Inferior parietal cortex (tissue), 1 donor: ENCODE measurements around the gene C12orf75.
"Not testable (repeated sequence)": the region's sequence is repeated elsewhere in the genome, so short reads cannot be mapped to it uniquely, and the experiment has no call there.

Experiments
- DNase-seq: peaks from one replicate; pipeline ENCODE4 v3.0.0-alpha.2; 2016; ENCODE audit errors: extremely low spot score

The C12orf75 gene

GRCh38 chr12:105378911-105379310 lies 48.4 kb downstream of the C12orf75 start:
- no peak for DNase-seq

GRCh38 chr12:105382771-105383622 lies 52.5 kb downstream of the C12orf75 start:
- DNase-seq, result peak; percentile 80

DNA sequence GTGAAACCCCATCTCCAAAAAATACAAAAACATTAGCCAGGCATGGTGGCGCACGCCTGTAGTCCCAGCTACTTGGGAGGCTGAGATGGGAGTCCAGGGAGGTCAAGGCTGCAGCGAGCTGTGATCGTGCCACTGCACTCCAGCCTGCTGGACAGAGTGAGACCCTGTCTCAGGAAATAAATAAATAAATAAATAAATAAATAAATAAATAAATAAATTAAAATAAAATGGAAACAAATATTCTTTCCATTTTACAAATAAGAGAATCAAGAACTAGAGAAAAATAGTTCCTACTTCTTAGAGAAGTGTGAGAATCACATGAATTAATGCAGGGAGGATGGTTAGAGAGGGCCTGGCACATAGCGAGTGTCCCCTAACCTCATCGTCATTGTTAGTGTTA lies 53.7 kb downstream of the C12orf75 start:
- no peak for DNase-seq

- DNase-seq, result no peak
These were observed 54.5 kb downstream of the C12orf75 start for GRCh38 chr12:105384916-105385535.

DNA sequence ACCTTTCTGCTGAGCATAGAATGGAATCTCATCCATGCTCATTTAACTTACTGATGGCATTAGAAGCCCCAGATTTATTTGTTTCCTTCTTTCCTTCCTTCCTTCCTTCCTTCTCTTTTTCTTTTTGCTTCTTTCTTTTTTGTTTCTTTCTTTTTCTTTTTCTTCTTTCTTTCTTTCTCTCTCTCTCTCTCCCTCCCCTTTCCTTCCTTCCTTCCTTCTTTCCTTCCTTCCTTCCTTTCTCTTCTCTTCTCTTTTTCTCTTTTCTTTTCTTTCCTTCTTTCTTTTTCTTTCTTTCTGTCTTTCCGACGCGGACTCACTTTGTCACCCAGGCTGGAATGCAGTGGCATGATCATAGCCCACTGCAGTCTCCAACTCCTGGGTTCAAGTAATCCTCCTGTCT lies 55.9 kb downstream of the C12orf75 start:
- DNase-seq, result no peak

DNA sequence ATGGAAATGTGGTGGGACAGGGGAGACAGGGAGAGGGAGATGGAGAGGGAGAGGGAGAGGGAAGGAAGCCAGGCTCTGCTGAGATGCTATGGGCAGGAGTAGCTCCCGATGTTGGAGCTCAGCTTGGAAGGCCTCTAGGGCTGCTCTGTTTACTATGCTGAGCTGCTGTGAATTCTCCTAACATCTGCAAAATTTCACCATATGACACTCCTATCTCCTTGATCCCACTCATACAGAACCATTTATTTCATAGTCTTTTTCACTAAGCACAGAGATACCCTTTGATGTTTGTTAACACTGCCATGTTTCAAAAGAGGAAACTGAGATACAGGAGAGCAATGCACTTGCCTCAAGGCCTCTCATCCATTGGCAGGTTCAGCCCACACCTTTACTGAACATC lies 60.7 kb downstream of the C12orf75 start:
- DNase-seq, result no peak

DNA sequence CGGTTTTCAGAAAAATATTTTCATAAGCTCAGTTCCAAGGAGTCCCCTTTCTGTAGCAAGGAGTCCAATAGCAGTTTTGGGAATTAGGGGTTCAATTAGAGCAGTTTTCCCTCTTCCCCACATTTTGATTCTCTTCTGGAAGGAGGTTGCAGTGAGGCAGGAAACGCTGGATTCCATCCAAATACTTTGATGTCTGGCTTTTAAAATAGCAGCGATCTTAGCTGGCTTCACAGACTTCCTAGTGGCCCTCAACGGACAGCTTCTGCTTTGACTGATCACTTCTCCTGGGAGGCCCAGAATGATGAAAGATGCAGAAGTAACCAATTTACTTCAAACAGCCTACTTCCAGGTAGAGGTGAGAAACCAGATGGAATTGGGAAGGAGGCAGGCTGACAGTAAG lies 63.1 kb downstream of the C12orf75 start:
- DNase-seq, result no peak

GRCh38 chr12:105396024-105396423 lies 65.5 kb downstream of the C12orf75 start:
- no peak for DNase-seq

DNA sequence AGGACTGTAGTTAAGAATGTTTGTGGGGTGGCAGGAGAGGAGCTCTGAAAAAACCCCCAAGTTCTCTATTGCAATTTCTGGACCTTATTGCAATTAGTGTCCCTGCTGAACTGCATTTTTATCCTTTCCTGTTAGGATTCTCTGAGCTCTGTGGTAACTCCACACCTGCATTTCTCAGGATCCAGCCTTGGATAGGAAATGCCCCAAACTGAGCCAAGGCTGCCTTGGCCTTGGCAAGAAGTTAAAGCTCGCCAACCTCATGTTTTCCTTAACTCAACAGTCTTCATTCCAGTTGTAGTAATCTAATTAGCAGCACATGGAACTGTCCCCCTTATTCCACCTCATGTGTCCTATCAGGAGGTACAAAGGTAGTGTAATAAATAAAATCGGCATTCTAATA lies 66.5 kb downstream of the C12orf75 start:
- DNase-seq, result no peak

- no peak for DNase-seq
These were observed 68.4 kb downstream of the C12orf75 start for GRCh38 chr12:105398930-105399329.

GRCh38 chr12:105399428-105400081 lies 69.1 kb downstream of the C12orf75 start:
- no peak for DNase-seq

- DNase-seq, result no peak
These were observed 69.7 kb downstream of the C12orf75 start for GRCh38 chr12:105400227-105400626.

DNA sequence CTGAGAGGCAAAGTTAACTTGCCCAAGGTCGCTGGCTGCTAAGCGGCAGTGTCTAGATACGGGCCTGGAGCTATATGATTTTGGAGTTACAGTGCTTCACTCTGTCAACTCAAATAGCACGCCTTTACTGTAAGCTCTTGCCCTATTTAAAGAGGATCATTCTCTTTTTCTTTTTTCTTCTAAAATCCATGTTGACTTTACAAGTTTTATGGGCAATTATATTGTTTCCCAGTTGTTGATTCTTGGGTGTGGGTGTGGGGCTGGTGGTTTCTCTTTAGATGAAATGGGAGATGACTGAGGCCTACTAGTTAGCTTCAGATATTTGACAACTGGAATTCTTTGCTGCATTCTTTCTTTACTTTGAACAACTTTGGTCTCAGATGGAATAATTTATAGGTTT lies 70.7 kb downstream of the C12orf75 start:
- DNase-seq, result no peak

DNA sequence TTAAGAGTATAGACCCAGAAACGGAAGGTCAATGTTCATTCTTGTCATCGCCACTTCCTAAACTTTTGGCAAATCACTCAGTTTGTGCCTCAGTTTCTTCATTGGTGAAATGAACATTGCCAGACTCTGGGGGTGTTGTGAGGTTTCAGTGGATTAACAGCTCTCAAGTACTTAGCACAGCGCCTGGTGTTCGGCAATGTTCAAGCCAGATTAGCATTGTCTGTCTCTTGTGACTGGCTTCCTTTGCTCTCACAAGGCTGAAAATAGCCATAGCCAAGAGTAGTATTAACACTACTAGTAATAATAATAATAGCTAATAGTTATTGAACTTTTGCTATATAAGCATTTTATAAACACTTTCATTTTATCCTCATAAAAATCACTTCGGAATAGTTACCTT lies 71.9 kb downstream of the C12orf75 start:
- DNase-seq, result no peak

DNA sequence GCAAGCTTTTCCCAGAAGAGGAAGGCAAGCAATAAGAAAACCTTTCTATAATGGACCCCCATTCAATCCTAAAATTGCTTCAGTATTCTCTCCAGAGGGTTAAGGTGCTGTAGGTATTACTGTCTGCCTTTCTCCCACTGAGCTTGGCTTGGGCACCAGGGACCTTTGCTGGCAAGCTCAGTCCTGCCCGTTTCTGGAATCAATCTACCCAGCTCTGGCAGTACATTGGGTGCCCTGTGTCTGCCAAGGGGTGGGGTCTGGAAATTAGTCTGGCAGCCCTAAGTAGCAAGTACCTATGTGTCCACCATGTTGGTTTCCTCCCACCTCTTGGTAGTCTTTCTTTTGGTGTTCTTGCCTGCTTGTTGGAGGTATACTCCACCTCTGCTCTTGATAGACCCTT lies 72.6 kb downstream of the C12orf75 start:
- DNase-seq, result no peak

GRCh38 chr12:105404134-105404533 lies 73.6 kb downstream of the C12orf75 start:
- DNase-seq, result not testable (repeated sequence)

DNA sequence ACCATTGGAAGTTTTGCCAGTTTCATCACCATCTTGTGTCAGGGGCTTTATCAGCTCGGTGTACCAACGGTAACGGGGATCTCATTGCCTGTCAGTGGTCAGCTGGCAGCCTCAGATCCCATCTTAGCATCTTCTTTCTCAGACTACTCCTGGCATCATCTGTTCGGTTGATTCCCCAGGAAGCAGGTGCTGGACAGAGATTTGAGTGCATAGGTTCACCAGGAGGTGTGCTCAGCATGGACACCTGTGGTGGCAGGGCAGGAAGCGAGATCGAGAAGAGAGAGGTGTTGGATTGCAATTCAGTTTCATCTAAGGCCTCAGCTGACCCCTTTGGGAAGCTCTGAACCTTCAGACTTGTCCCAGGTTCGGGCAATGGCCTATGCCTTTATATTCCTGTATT lies 76.0 kb downstream of the C12orf75 start:
- DNase-seq, result no peak

GRCh38 chr12:105409279-105409678 lies 78.8 kb downstream of the C12orf75 start:
- no peak for DNase-seq

GRCh38 chr12:105409801-105410471 lies 79.4 kb downstream of the C12orf75 start:
- DNase-seq, result no peak

DNA sequence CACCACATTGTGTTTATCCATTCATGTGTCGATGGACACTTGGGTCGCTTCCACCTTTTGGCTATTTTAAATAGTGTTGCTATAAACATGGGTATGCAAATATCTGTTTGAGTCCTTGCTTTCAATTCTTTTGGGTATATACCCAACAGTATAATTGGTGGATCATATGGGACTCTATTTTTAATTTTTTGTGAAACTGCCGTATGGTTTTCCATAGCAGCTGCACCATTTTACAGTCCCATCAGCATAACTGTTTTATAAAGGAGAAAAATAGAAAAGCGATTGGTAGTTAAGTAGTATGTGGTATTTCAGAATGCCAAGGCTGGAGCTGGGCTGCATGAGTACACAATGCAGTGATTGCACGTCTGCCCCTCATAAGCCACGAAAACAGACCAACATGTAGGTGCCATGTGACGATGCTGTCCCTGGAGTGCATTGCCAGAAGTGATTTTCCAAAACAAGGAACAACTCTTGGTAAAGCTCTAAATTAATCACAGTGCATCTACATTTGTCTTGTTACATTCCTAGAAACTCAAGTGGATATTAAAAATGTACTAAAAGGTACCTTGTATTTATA lies 83.5 kb downstream of the C12orf75 start:
- DNase-seq, result no peak

- DNase-seq, result no peak
These were observed 87.2 kb downstream of the C12orf75 start for GRCh38 chr12:105417732-105418131.

DNA sequence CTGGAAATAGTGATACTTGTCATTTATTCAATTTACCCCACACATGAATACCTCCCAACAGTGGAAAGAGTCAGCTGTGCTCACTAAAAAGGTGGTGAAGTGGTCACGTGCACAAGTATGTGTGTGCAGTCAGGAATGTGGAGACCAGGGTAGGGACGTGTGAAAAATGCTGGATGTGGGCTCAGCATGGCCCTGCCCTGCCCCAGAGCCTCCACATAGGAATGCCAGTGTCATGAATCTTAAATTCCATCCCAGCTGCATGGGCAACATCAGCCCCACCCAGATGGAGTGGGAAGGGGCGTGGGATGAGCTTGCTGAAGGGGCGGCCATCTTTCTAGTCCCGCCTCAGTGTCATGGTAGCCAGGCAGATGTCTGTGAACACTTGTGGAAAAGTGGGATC lies 87.7 kb downstream of the C12orf75 start:
- DNase-seq, result no peak
